ENCODE results near the gene GLRA1. TPM values are rescaled to one million over a fixed set of nuclear protein-coding genes. Genes with fewer than 3 reads are reported as not detected.

The GLRA1 gene
- polyA plus RNA-seq, 3 donors: not detected

- H3K4me1 ChIP-seq (ENCODE audit: control insufficient read depth in 1 of 2, insufficient read depth in 2 of 2, low read length in 2 of 2): no peaks in the 10 kb centered on the region
- Mint-ChIP-seq H3K4me1 (no peaks in the 10 kb centered on the region), H3K27me3 (ENCODE audit: low read depth in 3 of 3) (peaks cover 3 to 9% (median 6%) of the 10 kb centered on the region in 3 donors), H3K4me3 (no peak overlapping the region), H3K36me3 (no peaks in the 10 kb centered on the region), H3K9me3 (no peaks in the 10 kb centered on the region), H3K27ac (no peak overlapping the region)
- H3K27ac ChIP-seq (ENCODE audit: low read depth in 1 of 2, low read length in 2 of 2): no peak overlapping the region
- H2AFZ ChIP-seq (ENCODE audit: insufficient read depth, low read depth, low read length, poor library complexity, severe bottlenecking): no peak overlapping the region
- WGBS (ENCODE audit: insufficient coverage): 0% methylated on average over 1 of the region's 6 CpGs
- no peaks in the 10 kb centered on the region for H3K27me3 ChIP-seq (ENCODE audit: control insufficient read depth in 2 of 2, insufficient read depth in 2 of 2, low read length in 2 of 2)
- H3K4me2 ChIP-seq (replicated peaks; ENCODE audit: extremely low read depth, low read length, poor library complexity, severe bottlenecking): no peak overlapping the region
- H3K9me3 ChIP-seq (replicated peaks in 1 of 2; ENCODE audit: control insufficient read depth in 1 of 2, insufficient read depth in 1 of 2, low read length in 2 of 2): no peaks in the 10 kb centered on the region
- no peaks in the 10 kb centered on the region for H4K20me1 ChIP-seq (ENCODE audit: insufficient read depth, low read length)
- H3K79me2 ChIP-seq (ENCODE audit: insufficient read depth, low read length): no peaks in the 10 kb centered on the region
- TF ChIP-seq, protein P1, sequence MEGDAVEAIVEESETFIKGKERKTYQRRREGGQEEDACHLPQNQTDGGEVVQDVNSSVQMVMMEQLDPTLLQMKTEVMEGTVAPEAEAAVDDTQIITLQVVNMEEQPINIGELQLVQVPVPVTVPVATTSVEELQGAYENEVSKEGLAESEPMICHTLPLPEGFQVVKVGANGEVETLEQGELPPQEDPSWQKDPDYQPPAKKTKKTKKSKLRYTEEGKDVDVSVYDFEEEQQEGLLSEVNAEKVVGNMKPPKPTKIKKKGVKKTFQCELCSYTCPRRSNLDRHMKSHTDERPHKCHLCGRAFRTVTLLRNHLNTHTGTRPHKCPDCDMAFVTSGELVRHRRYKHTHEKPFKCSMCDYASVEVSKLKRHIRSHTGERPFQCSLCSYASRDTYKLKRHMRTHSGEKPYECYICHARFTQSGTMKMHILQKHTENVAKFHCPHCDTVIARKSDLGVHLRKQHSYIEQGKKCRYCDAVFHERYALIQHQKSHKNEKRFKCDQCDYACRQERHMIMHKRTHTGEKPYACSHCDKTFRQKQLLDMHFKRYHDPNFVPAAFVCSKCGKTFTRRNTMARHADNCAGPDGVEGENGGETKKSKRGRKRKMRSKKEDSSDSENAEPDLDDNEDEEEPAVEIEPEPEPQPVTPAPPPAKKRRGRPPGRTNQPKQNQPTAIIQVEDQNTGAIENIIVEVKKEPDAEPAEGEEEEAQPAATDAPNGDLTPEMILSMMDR (IDR thresholded peaks at IDR 0.05): no peak
- no peaks in the 10 kb centered on the region for H3K36me3 ChIP-seq (replicated peaks in 1 of 2; ENCODE audit: control insufficient read depth in 1 of 2, insufficient read depth in 2 of 2, low read length in 2 of 2)
- H3K4me3 ChIP-seq (replicated peaks in 1 of 3; ENCODE audit: low read depth in 2 of 3, low read length in 3 of 3): no peak overlapping the region
- DNase-seq: no peak
- no peak overlapping the region for H3K9ac ChIP-seq (ENCODE audit: insufficient read depth, low read length, poor library complexity, severe bottlenecking)
- intact Hi-C loops (cut with micrococcal nuclease): no loop called here
Observed at GRCh38 chr5:151904127-151904526, 20.5 kb downstream of the GLRA1 start.

- no peak overlapping the region for H2AFZ ChIP-seq (ENCODE audit: insufficient read depth, low read depth, low read length, poor library complexity, severe bottlenecking)
- H3K27ac Mint-ChIP-seq: no peak overlapping the region
- no peak overlapping the region for H3K4me3 ChIP-seq (replicated peaks in 1 of 3; ENCODE audit: low read depth in 2 of 3, low read length in 3 of 3)
- H3K4me3 Mint-ChIP-seq: no peak overlapping the region
- no peaks in the 10 kb centered on the region for H3K36me3 ChIP-seq (replicated peaks in 1 of 2; ENCODE audit: control insufficient read depth in 1 of 2, insufficient read depth in 2 of 2, low read length in 2 of 2)
- no peaks in the 10 kb centered on the region for H3K27me3 ChIP-seq (ENCODE audit: control insufficient read depth in 2 of 2, insufficient read depth in 2 of 2, low read length in 2 of 2)
- TF ChIP-seq, protein P1 (IDR thresholded peaks at IDR 0.05): no peak
- intact Hi-C loops (cut with micrococcal nuclease): no loop called here
- no peaks in the 10 kb centered on the region for H3K4me1 Mint-ChIP-seq
- no peaks in the 10 kb centered on the region for H4K20me1 ChIP-seq (ENCODE audit: insufficient read depth, low read length)
- no peak for DNase-seq
- H3K4me1 ChIP-seq (ENCODE audit: control insufficient read depth in 1 of 2, insufficient read depth in 2 of 2, low read length in 2 of 2): no peaks in the 10 kb centered on the region
- H3K9me3 Mint-ChIP-seq: peaks cover 0 to 3% (median 0%) of the 10 kb centered on the region in 7 donors
- no peaks in the 10 kb centered on the region for H3K36me3 Mint-ChIP-seq
- WGBS (ENCODE audit: insufficient coverage): no CpG with 5 or more reads among the region's 2 CpGs
- H3K27me3 Mint-ChIP-seq (ENCODE audit: low read depth in 3 of 3): peaks cover 0 to 7% (median 6%) of the 10 kb centered on the region in 3 donors
- H3K9me3 ChIP-seq (replicated peaks in 1 of 2; ENCODE audit: control insufficient read depth in 1 of 2, insufficient read depth in 1 of 2, low read length in 2 of 2): no peaks in the 10 kb centered on the region
- no peaks in the 10 kb centered on the region for H3K79me2 ChIP-seq (ENCODE audit: insufficient read depth, low read length)
- no peak overlapping the region for H3K9ac ChIP-seq (ENCODE audit: insufficient read depth, low read length, poor library complexity, severe bottlenecking)
- H3K27ac ChIP-seq (ENCODE audit: low read depth in 1 of 2, low read length in 2 of 2): no peak overlapping the region
- H3K4me2 ChIP-seq (replicated peaks; ENCODE audit: extremely low read depth, low read length, poor library complexity, severe bottlenecking): no peak overlapping the region
Observed at GRCh38 chr5:151903243-151903653, 21.4 kb downstream of the GLRA1 start.
